Measurements from ENCODE around the gene UBE2E3.

Gene UBE2E3

GRCh38 chr2:180978903-180979748 lies 1.3 kb upstream of the UBE2E3 start:
- H3K9ac ChIP-seq (ENCODE audit: low read length in 2 of 2): peak overlapping the region in 1 of 2 donors; percentile 69
- H3K4me1 ChIP-seq (ENCODE audit: control insufficient read depth, insufficient read depth, low read length): peaks cover 2% of the 10 kb centered on the region
- H3K27ac ChIP-seq (ENCODE audit: low read length): peak overlapping the region; percentile 75
- peak overlapping the region in 1 of 2 donors; percentile 71 for H3K4me3 ChIP-seq (ENCODE audit: low read length in 2 of 2)
- H3K27me3 ChIP-seq (ENCODE audit: control insufficient read depth in 1 of 2, insufficient read depth in 2 of 2, low read length in 2 of 2): no peaks in the 10 kb centered on the region
- no peaks in the 10 kb centered on the region for H3K9me3 ChIP-seq (ENCODE audit: control insufficient read depth in 2 of 2, low read length in 2 of 2)
- no peaks in the 10 kb centered on the region for H3K36me3 ChIP-seq (ENCODE audit: control insufficient read depth in 2 of 2, insufficient read depth in 2 of 2, low read length in 2 of 2)

GRCh38 chr2:180979749-180980105 lies 678 bp upstream of the UBE2E3 start:
- no peaks in the 10 kb centered on the region for H3K9me3 ChIP-seq (ENCODE audit: control insufficient read depth in 2 of 2, low read length in 2 of 2)
- H3K27ac ChIP-seq (ENCODE audit: low read length): peak overlapping the region; percentile 75
- H3K36me3 ChIP-seq (ENCODE audit: control insufficient read depth in 2 of 2, insufficient read depth in 2 of 2, low read length in 2 of 2): no peaks in the 10 kb centered on the region
- H3K27me3 ChIP-seq (ENCODE audit: control insufficient read depth in 1 of 2, insufficient read depth in 2 of 2, low read length in 2 of 2): no peaks in the 10 kb centered on the region
- H3K9ac ChIP-seq (ENCODE audit: low read length in 2 of 2): peak overlapping the region; percentile 37 to 69
- peaks cover 2% of the 10 kb centered on the region for H3K4me1 ChIP-seq (ENCODE audit: control insufficient read depth, insufficient read depth, low read length)
- H3K4me3 ChIP-seq (ENCODE audit: low read length in 2 of 2): peak overlapping the region; percentile 64 to 71

GRCh38 chr2:180980943-180981911 lies 822 bp downstream of the UBE2E3 start:
- H3K9me3 ChIP-seq (ENCODE audit: control insufficient read depth in 2 of 2, low read length in 2 of 2): no peaks in the 10 kb centered on the region
- peak overlapping the region; percentile 42 for H3K27ac ChIP-seq (ENCODE audit: low read length)
- H3K27me3 ChIP-seq (ENCODE audit: control insufficient read depth in 1 of 2, insufficient read depth in 2 of 2, low read length in 2 of 2): no peaks in the 10 kb centered on the region
- H3K4me3 ChIP-seq (ENCODE audit: low read length in 2 of 2): peak overlapping the region; percentile 84 to 85
- peaks cover 4% of the 10 kb centered on the region for H3K4me1 ChIP-seq (ENCODE audit: control insufficient read depth, insufficient read depth, low read length)
- peak overlapping the region; percentile 49 to 86 for H3K9ac ChIP-seq (ENCODE audit: low read length in 2 of 2)
- no peaks in the 10 kb centered on the region for H3K36me3 ChIP-seq (ENCODE audit: control insufficient read depth in 2 of 2, insufficient read depth in 2 of 2, low read length in 2 of 2)

- Histone ChIP-seq H3K4me3 (ENCODE audit: low read length in 2 of 2) (peak overlapping the region; percentile 20 to 24), H3K9ac (ENCODE audit: low read length in 2 of 2) (no peak overlapping the region), H3K36me3 (ENCODE audit: control insufficient read depth in 2 of 2, insufficient read depth in 2 of 2, low read length in 2 of 2) (no peaks in the 10 kb centered on the region), H3K9me3 (ENCODE audit: control insufficient read depth in 2 of 2, low read length in 2 of 2) (no peaks in the 10 kb centered on the region), H3K27me3 (ENCODE audit: control insufficient read depth in 1 of 2, insufficient read depth in 2 of 2, low read length in 2 of 2) (no peaks in the 10 kb centered on the region), H3K4me1 (ENCODE audit: control insufficient read depth, insufficient read depth, low read length) (peaks cover 4% of the 10 kb centered on the region), H3K27ac (ENCODE audit: low read length) (no peak overlapping the region)
Observed at GRCh38 chr2:180983468-180984242, 3.2 kb downstream of the UBE2E3 start.

DNA sequence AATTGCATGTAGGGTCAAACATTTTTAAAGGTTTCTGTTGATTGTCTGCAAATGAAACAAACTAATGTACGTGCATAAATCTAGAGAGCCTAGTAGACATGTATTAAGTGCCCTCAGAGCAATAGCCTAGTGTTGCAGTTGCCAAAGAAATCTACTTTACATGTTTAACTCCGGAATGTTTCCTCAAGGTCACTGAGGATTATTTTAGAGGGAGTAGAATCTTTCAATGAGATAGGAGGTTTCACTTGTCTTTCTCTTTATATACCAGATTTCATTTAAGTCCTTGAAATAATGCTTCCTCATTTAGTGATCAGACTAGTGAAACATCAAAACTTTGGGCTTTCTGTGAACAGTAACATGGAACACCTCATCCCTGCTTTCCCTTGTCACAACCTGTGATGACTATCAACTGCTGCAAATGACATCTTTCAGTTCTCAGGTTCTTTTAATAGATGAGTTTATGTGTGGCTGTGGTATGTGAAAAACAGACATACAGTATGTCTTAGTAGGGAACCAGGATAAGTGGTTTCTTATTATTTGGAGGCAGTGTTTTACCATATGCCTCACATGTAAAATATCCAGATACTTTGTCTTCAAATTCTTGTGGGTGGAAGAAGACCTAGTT lies 5.5 kb downstream of the UBE2E3 start:
- no peak overlapping the region for H3K27ac ChIP-seq (ENCODE audit: low read length)
- no peak overlapping the region for H3K9ac ChIP-seq (ENCODE audit: low read length in 2 of 2)
- no peaks in the 10 kb centered on the region for H3K36me3 ChIP-seq (ENCODE audit: control insufficient read depth in 2 of 2, insufficient read depth in 2 of 2, low read length in 2 of 2)
- H3K9me3 ChIP-seq (ENCODE audit: control insufficient read depth in 2 of 2, low read length in 2 of 2): no peaks in the 10 kb centered on the region
- peaks cover 4% of the 10 kb centered on the region for H3K4me1 ChIP-seq (ENCODE audit: control insufficient read depth, insufficient read depth, low read length)
- H3K27me3 ChIP-seq (ENCODE audit: control insufficient read depth in 1 of 2, insufficient read depth in 2 of 2, low read length in 2 of 2): no peaks in the 10 kb centered on the region
- H3K4me3 ChIP-seq (ENCODE audit: low read length in 2 of 2): no peak overlapping the region

- no peak overlapping the region for H3K27ac ChIP-seq (ENCODE audit: low read length)
- peaks cover 4% of the 10 kb centered on the region for H3K4me1 ChIP-seq (ENCODE audit: control insufficient read depth, insufficient read depth, low read length)
- H3K36me3 ChIP-seq (ENCODE audit: control insufficient read depth in 2 of 2, insufficient read depth in 2 of 2, low read length in 2 of 2): no peaks in the 10 kb centered on the region
- no peak overlapping the region for H3K4me3 ChIP-seq (ENCODE audit: low read length in 2 of 2)
- H3K9me3 ChIP-seq (ENCODE audit: control insufficient read depth in 2 of 2, low read length in 2 of 2): no peaks in the 10 kb centered on the region
- no peaks in the 10 kb centered on the region for H3K27me3 ChIP-seq (ENCODE audit: control insufficient read depth in 1 of 2, insufficient read depth in 2 of 2, low read length in 2 of 2)
- H3K9ac ChIP-seq (ENCODE audit: low read length in 2 of 2): no peak overlapping the region
Observed at GRCh38 chr2:180987146-180987545, 6.7 kb downstream of the UBE2E3 start.

DNA sequence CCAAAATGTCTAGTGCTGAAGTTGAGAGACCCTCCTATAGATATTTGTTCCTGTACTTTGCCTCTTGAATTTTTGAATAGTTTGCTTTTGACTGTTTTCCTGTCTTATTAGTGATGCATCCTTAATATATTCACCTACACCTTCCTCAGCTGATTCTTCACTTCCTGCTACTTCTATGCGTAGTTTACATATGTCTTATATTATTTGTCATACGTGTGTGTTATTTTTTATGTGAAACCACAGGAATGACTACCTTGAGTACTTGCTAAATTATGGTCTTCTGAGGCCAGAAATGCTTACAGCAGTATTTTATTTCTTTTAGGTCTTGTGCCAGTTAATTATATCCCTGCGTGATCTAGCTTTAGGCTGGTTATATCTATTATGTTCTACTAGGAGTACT lies 9.9 kb downstream of the UBE2E3 start:
- Histone ChIP-seq H3K27ac (ENCODE audit: low read length) (no peak overlapping the region), H3K9me3 (ENCODE audit: control insufficient read depth in 2 of 2, low read length in 2 of 2) (no peaks in the 10 kb centered on the region), H3K4me1 (ENCODE audit: control insufficient read depth, insufficient read depth, low read length) (peaks cover 2% of the 10 kb centered on the region), H3K4me3 (ENCODE audit: low read length in 2 of 2) (no peak overlapping the region), H3K36me3 (ENCODE audit: control insufficient read depth in 2 of 2, insufficient read depth in 2 of 2, low read length in 2 of 2) (no peaks in the 10 kb centered on the region), H3K27me3 (ENCODE audit: control insufficient read depth in 1 of 2, insufficient read depth in 2 of 2, low read length in 2 of 2) (no peaks in the 10 kb centered on the region), H3K9ac (ENCODE audit: low read length in 2 of 2) (no peak overlapping the region)

GRCh38 chr2:180990794-180991193 lies 10.4 kb downstream of the UBE2E3 start:
- H3K4me3 ChIP-seq (ENCODE audit: low read length in 2 of 2): no peak overlapping the region
- no peaks in the 10 kb centered on the region for H3K9me3 ChIP-seq (ENCODE audit: control insufficient read depth in 2 of 2, low read length in 2 of 2)
- H3K9ac ChIP-seq (ENCODE audit: low read length in 2 of 2): no peak overlapping the region
- H3K36me3 ChIP-seq (ENCODE audit: control insufficient read depth in 2 of 2, insufficient read depth in 2 of 2, low read length in 2 of 2): no peaks in the 10 kb centered on the region
- H3K4me1 ChIP-seq (ENCODE audit: control insufficient read depth, insufficient read depth, low read length): peaks cover 2% of the 10 kb centered on the region
- no peaks in the 10 kb centered on the region for H3K27me3 ChIP-seq (ENCODE audit: control insufficient read depth in 1 of 2, insufficient read depth in 2 of 2, low read length in 2 of 2)
- H3K27ac ChIP-seq (ENCODE audit: low read length): no peak overlapping the region

GRCh38 chr2:180991361-180991760 lies 11.0 kb downstream of the UBE2E3 start:
- H3K36me3 ChIP-seq (ENCODE audit: control insufficient read depth in 2 of 2, insufficient read depth in 2 of 2, low read length in 2 of 2): no peaks in the 10 kb centered on the region
- no peaks in the 10 kb centered on the region for H3K27me3 ChIP-seq (ENCODE audit: control insufficient read depth in 1 of 2, insufficient read depth in 2 of 2, low read length in 2 of 2)
- H3K9me3 ChIP-seq (ENCODE audit: control insufficient read depth in 2 of 2, low read length in 2 of 2): no peaks in the 10 kb centered on the region
- no peak overlapping the region for H3K27ac ChIP-seq (ENCODE audit: low read length)
- no peak overlapping the region for H3K9ac ChIP-seq (ENCODE audit: low read length in 2 of 2)
- no peak overlapping the region for H3K4me3 ChIP-seq (ENCODE audit: low read length in 2 of 2)
- no peaks in the 10 kb centered on the region for H3K4me1 ChIP-seq (ENCODE audit: control insufficient read depth, insufficient read depth, low read length)

DNA sequence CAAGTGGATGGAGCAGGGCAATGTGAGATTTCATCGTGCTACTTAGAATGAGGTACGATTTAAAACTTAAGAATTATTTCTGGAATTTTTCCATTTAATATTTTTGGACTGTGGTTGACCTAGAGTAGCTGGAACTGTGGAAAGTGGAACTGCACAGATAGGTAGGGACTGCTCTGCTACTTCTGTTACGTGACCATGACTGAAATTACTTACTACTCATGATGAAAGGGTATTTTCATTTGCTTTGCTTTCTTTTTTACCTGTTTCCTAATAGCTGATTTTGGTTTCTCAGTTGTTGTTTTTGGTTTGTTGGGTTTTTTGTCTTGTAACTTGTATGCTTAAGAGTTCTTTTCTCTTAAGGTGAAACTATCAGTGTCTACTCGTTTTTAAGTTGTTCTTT lies 11.4 kb downstream of the UBE2E3 start:
- Histone ChIP-seq H3K27ac (ENCODE audit: low read length) (no peak overlapping the region), H3K9ac (ENCODE audit: low read length in 2 of 2) (no peak overlapping the region), H3K4me3 (ENCODE audit: low read length in 2 of 2) (no peak overlapping the region), H3K27me3 (ENCODE audit: control insufficient read depth in 1 of 2, insufficient read depth in 2 of 2, low read length in 2 of 2) (no peaks in the 10 kb centered on the region), H3K4me1 (ENCODE audit: control insufficient read depth, insufficient read depth, low read length) (no peaks in the 10 kb centered on the region), H3K9me3 (ENCODE audit: control insufficient read depth in 2 of 2, low read length in 2 of 2) (no peaks in the 10 kb centered on the region), H3K36me3 (ENCODE audit: control insufficient read depth in 2 of 2, insufficient read depth in 2 of 2, low read length in 2 of 2) (no peaks in the 10 kb centered on the region)
